Mesendoderm (in vitro differentiated cells): Measurements from ENCODE around the gene RASAL1.
"Not testable (repeated sequence)": the region's sequence is repeated elsewhere in the genome, so short reads cannot be mapped to it uniquely, and the experiment has no call there.

ENCODE experiments used
- DNase-seq: peaks from one replicate; pipeline ENCODE4 v3.0.0; 2013
- H2AK5ac ChIP-seq: 2 replicates; pipeline ENCODE4 v1.6.1; 2013; ENCODE audit warnings: low read length, inconsistent platforms
- H2BK120ac ChIP-seq: 2 replicates; pipeline ENCODE4 v1.6.1; 2013; ENCODE audit warnings: low read depth, mild to moderate bottlenecking, low read length, moderate library complexity, mixed read lengths
- H2BK15ac ChIP-seq: replicated peaks from 2 replicates; pipeline ENCODE4 v1.6.1; 2013; ENCODE audit warnings: low read depth, mild to moderate bottlenecking, moderate library complexity
- H2BK5ac ChIP-seq: 2 replicates; pipeline ENCODE4 v1.6.1; 2013; ENCODE audit warnings: low read length, inconsistent platforms
- H3K18ac ChIP-seq: 2 replicates; pipeline ENCODE4 v1.6.1; 2013; ENCODE audit warnings: mild to moderate bottlenecking, low read length, mixed read lengths
- H3K23ac ChIP-seq: one replicate; pipeline ENCODE4 v1.6.1; 2013; ENCODE audit warnings: low read length
- H3K27ac ChIP-seq: 2 replicates; pipeline ENCODE4 v1.5.1; 2013; ENCODE audit warnings: low read depth, mild to moderate bottlenecking, inconsistent platforms, low read length, moderate library complexity
- H3K27me3 ChIP-seq: 2 replicates; pipeline ENCODE4 v1.6.1; 2013; ENCODE audit warnings: low read length, control low read depth, mild to moderate bottlenecking, inconsistent platforms; ENCODE audit not compliant: insufficient read depth, poor library complexity
- H3K36me3 ChIP-seq: 2 replicates; pipeline ENCODE4 v1.6.1; 2013; ENCODE audit warnings: low read length, inconsistent platforms; ENCODE audit not compliant: control insufficient read depth, insufficient read depth
- H3K4ac ChIP-seq: one replicate; pipeline ENCODE4 v1.6.1; 2013; ENCODE audit warnings: low read depth, mild to moderate bottlenecking, low read length, moderate library complexity
- H3K4me1 ChIP-seq: 2 replicates; pipeline ENCODE4 v1.6.1; 2013; ENCODE audit warnings: low read depth, low read length, inconsistent platforms; ENCODE audit not compliant: control insufficient read depth
- H3K4me2 ChIP-seq: 2 replicates; pipeline ENCODE4 v1.6.1; 2013; ENCODE audit warnings: low read length
- H3K4me3 ChIP-seq: 2 replicates; pipeline ENCODE4 v1.5.1; 2013; ENCODE audit warnings: mild to moderate bottlenecking, low read length
- H3K56ac ChIP-seq: one replicate; pipeline ENCODE4 v1.6.1; 2013; ENCODE audit warnings: low read length
- H3K79me1 ChIP-seq: 2 replicates; pipeline ENCODE4 v1.6.1; 2013; ENCODE audit warnings: low read length, inconsistent platforms
- H3K79me2 ChIP-seq: 2 replicates; pipeline ENCODE4 v1.6.1; 2013; ENCODE audit warnings: mild to moderate bottlenecking, low read length; ENCODE audit not compliant: control insufficient read depth, insufficient read depth
- H3K9ac ChIP-seq: 2 replicates; pipeline ENCODE4 v1.6.1; 2013; ENCODE audit warnings: low read length, inconsistent platforms
- H4K5ac ChIP-seq: one replicate; pipeline ENCODE4 v1.6.1; 2013; ENCODE audit warnings: low read length
- H4K8ac ChIP-seq: one replicate; pipeline ENCODE4 v1.6.1; 2013; ENCODE audit warnings: low read depth, mild to moderate bottlenecking, control low read depth, low read length, moderate library complexity
- WGBS: extraction: QIAGEN DNeasy Blood & Tissue Kit; methylation state at CpG from one replicate; pipeline ENCODE4 v1.1.7; 2013; ENCODE audit warnings: low lambda C conversion rate, missing lambda C conversion rate; ENCODE audit not compliant: insufficient coverage; ENCODE audit errors: extremely low coverage; 5-methylcytosine and 5-hydroxymethylcytosine counted together

RASAL1 gene

DNA sequence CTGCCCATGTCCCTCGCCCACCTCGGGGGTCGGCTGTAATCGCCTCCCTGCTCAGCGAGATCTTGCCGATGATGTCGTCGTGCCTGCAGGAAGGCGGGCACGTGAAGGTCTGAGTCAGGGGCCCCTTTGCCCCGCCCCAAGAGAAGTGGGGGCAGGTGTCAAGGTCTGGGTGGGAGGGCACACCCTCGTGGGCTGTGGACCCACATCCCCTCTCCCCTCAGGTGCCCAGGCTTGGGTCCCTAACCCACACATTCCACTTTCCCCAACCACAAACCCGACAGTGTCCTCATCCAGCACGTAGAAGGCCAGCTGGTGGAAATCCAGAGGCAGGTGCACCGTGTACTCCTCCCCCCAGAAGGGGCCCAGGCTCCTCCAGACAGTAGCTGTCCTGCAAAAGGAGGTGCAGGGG is 7.8 kb downstream of the RASAL1 start:
- no peak overlapping the region for H4K8ac ChIP-seq
- no peak overlapping the region for H3K9ac ChIP-seq
- no peaks in the 10 kb centered on the region for H3K79me1 ChIP-seq
- H3K4me3 ChIP-seq: no peak overlapping the region
- H3K4me2 ChIP-seq: no peak overlapping the region
- H3K18ac ChIP-seq: no peak overlapping the region
- no peak overlapping the region for H2AK5ac ChIP-seq
- no peak overlapping the region for H4K5ac ChIP-seq
- H3K27ac ChIP-seq: no peak overlapping the region
- WGBS: no CpG with 5 or more reads among the region's 15 CpGs
- H3K79me2 ChIP-seq: no peaks in the 10 kb centered on the region
- no peak overlapping the region for H3K23ac ChIP-seq
- no peak overlapping the region for H2BK120ac ChIP-seq
- no peaks in the 10 kb centered on the region for H3K36me3 ChIP-seq
- H3K56ac ChIP-seq: no peak overlapping the region
- H3K27me3 ChIP-seq: no peaks in the 10 kb centered on the region
- no peak overlapping the region for H2BK15ac ChIP-seq
- H2BK5ac ChIP-seq: no peak overlapping the region
- no peak overlapping the region for H3K4ac ChIP-seq
- no peak for DNase-seq
- no peaks in the 10 kb centered on the region for H3K4me1 ChIP-seq

- Histone ChIP-seq H2AK5ac (no peak overlapping the region), H3K27me3 (no peaks in the 10 kb centered on the region), H2BK5ac (no peak overlapping the region), H3K18ac (no peak overlapping the region), H3K4me1 (no peaks in the 10 kb centered on the region), H2BK120ac (no peak overlapping the region), H3K79me1 (no peaks in the 10 kb centered on the region), H3K4me3 (no peak overlapping the region), H2BK15ac (no peak overlapping the region), H4K8ac (no peak overlapping the region), H4K5ac (no peak overlapping the region), H3K36me3 (no peaks in the 10 kb centered on the region), H3K27ac (no peak overlapping the region), H3K56ac (no peak overlapping the region), H3K23ac (peak overlapping the region; percentile 24), H3K4me2 (no peak overlapping the region), H3K9ac (no peak overlapping the region), H3K4ac (no peak overlapping the region), H3K79me2 (no peaks in the 10 kb centered on the region)
- DNase-seq: peak; percentile 39
- WGBS: no CpG with 5 or more reads among the region's 3 CpGs
Observed at GRCh38 chr12:113120670-113121370, 14.7 kb downstream of the RASAL1 start.

- H2BK5ac ChIP-seq: no peak overlapping the region
- H3K27ac ChIP-seq: no peak overlapping the region
- H3K79me1 ChIP-seq: no peaks in the 10 kb centered on the region
- no CpG with 5 or more reads among the region's 4 CpGs for WGBS
- H3K23ac ChIP-seq: no peak overlapping the region
- no peak overlapping the region for H3K4me3 ChIP-seq
- no peak overlapping the region for H3K4me2 ChIP-seq
- no peak overlapping the region for H3K18ac ChIP-seq
- H3K79me2 ChIP-seq: no peaks in the 10 kb centered on the region
- no peak overlapping the region for H2AK5ac ChIP-seq
- no peak overlapping the region for H3K4ac ChIP-seq
- H4K8ac ChIP-seq: no peak overlapping the region
- H3K27me3 ChIP-seq: no peaks in the 10 kb centered on the region
- H3K9ac ChIP-seq: no peak overlapping the region
- H2BK15ac ChIP-seq: no peak overlapping the region
- H3K56ac ChIP-seq: no peak overlapping the region
- peak; percentile 71 for DNase-seq
- no peak overlapping the region for H4K5ac ChIP-seq
- H3K36me3 ChIP-seq: no peaks in the 10 kb centered on the region
- H3K4me1 ChIP-seq: no peaks in the 10 kb centered on the region
- no peak overlapping the region for H2BK120ac ChIP-seq
Observed at GRCh38 chr12:113119980-113120669, 15.4 kb downstream of the RASAL1 start.

- no peak overlapping the region for H2BK15ac ChIP-seq
- no peak overlapping the region for H2AK5ac ChIP-seq
- H2BK5ac ChIP-seq: no peak overlapping the region
- H4K5ac ChIP-seq: no peak overlapping the region
- no peak overlapping the region for H4K8ac ChIP-seq
- H3K36me3 ChIP-seq: no peaks in the 10 kb centered on the region
- no peaks in the 10 kb centered on the region for H3K79me1 ChIP-seq
- H3K18ac ChIP-seq: no peak overlapping the region
- no peak overlapping the region for H3K27ac ChIP-seq
- no peak overlapping the region for H3K9ac ChIP-seq
- no peak overlapping the region for H3K56ac ChIP-seq
- H2BK120ac ChIP-seq: no peak overlapping the region
- H3K27me3 ChIP-seq: no peaks in the 10 kb centered on the region
- H3K4me2 ChIP-seq: no peak overlapping the region
- DNase-seq: no peak
- no CpG with 5 or more reads among the region's 1 CpG for WGBS
- H3K4me3 ChIP-seq: no peak overlapping the region
- no peaks in the 10 kb centered on the region for H3K4me1 ChIP-seq
- no peak overlapping the region for H3K23ac ChIP-seq
- H3K4ac ChIP-seq: no peak overlapping the region
- no peaks in the 10 kb centered on the region for H3K79me2 ChIP-seq
Observed at GRCh38 chr12:113118142-113118541, 17.4 kb downstream of the RASAL1 start.

- not testable (repeated sequence) for H3K27ac ChIP-seq, H4K8ac ChIP-seq, H3K27me3 ChIP-seq, H3K4me2 ChIP-seq, H2BK15ac ChIP-seq, H3K9ac ChIP-seq, H3K4me3 ChIP-seq, H2BK120ac ChIP-seq, H2AK5ac ChIP-seq, H3K79me1 ChIP-seq, H3K4ac ChIP-seq, DNase-seq, H3K36me3 ChIP-seq, H4K5ac ChIP-seq, H2BK5ac ChIP-seq, H3K18ac ChIP-seq, H3K23ac ChIP-seq, H3K79me2 ChIP-seq, H3K4me1 ChIP-seq, H3K56ac ChIP-seq
- no CpG with 5 or more reads among the region's 8 CpGs for WGBS
Observed at GRCh38 chr12:113117684-113118083, 17.9 kb downstream of the RASAL1 start.
